ENCODE data around the gene PARVB.

PARVB gene

GRCh38 chr22:44063462-44064371, 39.6 kb downstream of the PARVB start:
- DNase-seq = no peak

- no peak for DNase-seq
These were observed 42.9 kb downstream of the PARVB start for GRCh38 chr22:44067033-44067432.

GRCh38 chr22:44067901-44068300, 43.8 kb downstream of the PARVB start:
- no peak for DNase-seq

GRCh38 chr22:44068422-44069191, 44.5 kb downstream of the PARVB start:
- peak; percentile 86 to 96 for DNase-seq

GRCh38 chr22:44070029-44070428, 45.9 kb downstream of the PARVB start:
- DNase-seq = no peak

- no peak for DNase-seq
These were observed 47.8 kb downstream of the PARVB start for GRCh38 chr22:44071781-44072326.

- DNase-seq = no peak
These were observed 50.4 kb downstream of the PARVB start for GRCh38 chr22:44074337-44074984.

GRCh38 chr22:44075022-44075421, 50.9 kb downstream of the PARVB start:
- DNase-seq = no peak

GRCh38 chr22:44075670-44076069, 51.6 kb downstream of the PARVB start:
- DNase-seq = no peak

GRCh38 chr22:44076825-44077224, 52.7 kb downstream of the PARVB start:
- no peak for DNase-seq

GRCh38 chr22:44080936-44081861, 57.1 kb downstream of the PARVB start:
- peak; percentile 32 to 72 for DNase-seq

- no peak for DNase-seq
These were observed 58.7 kb downstream of the PARVB start for GRCh38 chr22:44082801-44083200.

- DNase-seq = no peak
These were observed 60.1 kb downstream of the PARVB start for GRCh38 chr22:44084044-44084772.

GRCh38 chr22:44085743-44086270, 61.7 kb downstream of the PARVB start:
- peak; percentile 18 to 36 for DNase-seq

- no peak for DNase-seq
These were observed 62.4 kb downstream of the PARVB start for GRCh38 chr22:44086271-44087088.

- no peak for DNase-seq
These were observed 63.0 kb downstream of the PARVB start for GRCh38 chr22:44087089-44087430.

- DNase-seq = no peak
These were observed 65.0 kb downstream of the PARVB start for GRCh38 chr22:44088976-44089570.

- DNase-seq = no peak
These were observed 65.8 kb downstream of the PARVB start for GRCh38 chr22:44089717-44090570.

- no peak for DNase-seq
These were observed 66.4 kb downstream of the PARVB start for GRCh38 chr22:44090571-44090905.
